Lung (tissue), 12 donors: Measurements from ENCODE around the gene ELF1. TPM values are rescaled to one million over a fixed set of nuclear protein-coding genes. Genes with fewer than 3 reads are reported as not detected.

Experiments used
- ATAC-seq: fragments of 200-7000 bp; cut with Tn5 transposase; one replicate; pipeline ENCODE4 v1.9.1; 2020; ENCODE audit warnings: moderate number of reproducible peaks; ENCODE audit not compliant: insufficient read depth, low FRiP score
- DNase-seq, 3 donors: peaks; one replicate each; pipeline ENCODE4 v3.0.0-alpha.2; 2013 to 2017
- H3K27ac ChIP-seq, 2 donors: one replicate each; pipeline ENCODE4 v1.5.1; 2013; ENCODE audit warnings: mild to moderate bottlenecking in 2 of 2, moderate library complexity in 2 of 2, control low read depth in 1 of 2, inconsistent platforms in 1 of 2, low read depth in 1 of 2, low read length in 1 of 2
- H3K27me3 ChIP-seq, 3 donors: one replicate each; pipeline ENCODE4 v1.5.1; 2013; ENCODE audit warnings: low read length in 2 of 3; ENCODE audit not compliant: control insufficient read depth in 3 of 3, insufficient read depth in 3 of 3
- H3K36me3 ChIP-seq, 4 donors: one replicate each; pipeline ENCODE4 v1.5.1; 2013; ENCODE audit warnings: low read length in 4 of 4, mild to moderate bottlenecking in 1 of 4, moderate library complexity in 1 of 4; ENCODE audit not compliant: control insufficient read depth in 4 of 4, insufficient read depth in 4 of 4
- H3K4me1 ChIP-seq, 5 donors: one replicate each; pipeline ENCODE4 v1.5.1; 2013; ENCODE audit warnings: low read length in 5 of 5, mild to moderate bottlenecking in 2 of 5, moderate library complexity in 1 of 5; ENCODE audit not compliant: control insufficient read depth in 5 of 5, insufficient read depth in 5 of 5
- H3K4me3 ChIP-seq: one replicate; pipeline ENCODE4 v1.5.1; 2013; ENCODE audit warnings: mild to moderate bottlenecking, control low read depth, moderate library complexity
- H3K9ac ChIP-seq, 2 donors: one replicate each; pipeline ENCODE4 v1.5.1; 2013; ENCODE audit warnings: low read length in 2 of 2, control low read depth in 1 of 2; ENCODE audit not compliant: insufficient read depth in 1 of 2
- H3K9me3 ChIP-seq, 4 donors: one replicate each; pipeline ENCODE4 v1.5.1; 2013; ENCODE audit warnings: low read length in 3 of 4, mild to moderate bottlenecking in 1 of 4, moderate library complexity in 1 of 4; ENCODE audit not compliant: control insufficient read depth in 4 of 4, insufficient read depth in 3 of 4
- WGBS, 2 donors: extraction: QIAGEN DNeasy Blood & Tissue Kit; methylation state at CpG; one replicate each; pipeline ENCODE4 v1.1.7; 2013; 5-methylcytosine and 5-hydroxymethylcytosine counted together
- polyA plus RNA-seq, 2 donors: library from polyadenylated mRNA; stranded (reverse); fragments of 200-250 nt; gene quantifications; one replicate each; pipeline ENCODE4 v1.2.1, GENCODE V29; 2013
- total RNA-seq, 2 donors: library from RNA; depleted of rRNA in 1 of 2; stranded (reverse); fragments of >200 nt in 1 of 2; gene quantifications; one replicate each; pipeline ENCODE4 v1.2.1, GENCODE V29; 2014 to 2021
- TF ChIP-seq, protein P1 (sequence below): IDR thresholded peaks from 2 replicates; pipeline ENCODE4 v1.5.1; 2012; ENCODE audit warnings: mild to moderate bottlenecking; ENCODE audit errors: control extremely low read depth, extremely low read depth
- donor health status: control.
- donor health status: control.
- donor health status: Bipolar disorder and iron deficiency.
- donor health status: healthy.
- donor health status: DM: yes; HTN: yes; CAD: no.

Gene ELF1
- total and polyA plus RNA-seq, 4 donors: 10.8 to 107 (median 63.6) TPM

DNA sequence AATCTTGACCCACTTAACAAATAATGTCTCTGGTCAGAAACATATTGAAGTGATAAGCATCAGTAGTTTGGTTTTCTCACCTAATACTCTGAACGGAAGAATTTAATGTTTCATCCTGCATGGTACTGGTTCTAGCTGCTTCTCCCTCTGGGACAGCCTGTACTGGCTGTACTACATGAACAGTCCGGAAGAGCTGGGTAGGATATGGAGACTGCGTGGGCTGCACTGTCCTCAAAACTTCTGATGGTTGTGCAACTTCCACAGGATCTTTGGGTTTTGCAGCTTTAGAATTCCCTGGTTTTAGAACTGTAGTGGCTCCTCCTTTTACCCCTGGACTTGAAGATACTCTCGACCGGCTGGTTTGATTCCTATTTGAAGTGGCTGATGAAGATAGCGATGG, 78.3 kb downstream of the ELF1 start:
- Histone ChIP-seq H3K9me3 (no peaks in the 10 kb centered on the region), H3K27ac (no peak overlapping the region), H3K4me1 (peaks cover 0 to 2% (median 0%) of the 10 kb centered on the region in 5 donors), H3K4me3 (no peak overlapping the region), H3K36me3 (peaks cover 0 to 25% (median 15%) of the 10 kb centered on the region in 4 donors), H3K27me3 (no peaks in the 10 kb centered on the region), H3K9ac (no peak overlapping the region)
- ATAC-seq: no peak
- TF ChIP-seq, protein P1, sequence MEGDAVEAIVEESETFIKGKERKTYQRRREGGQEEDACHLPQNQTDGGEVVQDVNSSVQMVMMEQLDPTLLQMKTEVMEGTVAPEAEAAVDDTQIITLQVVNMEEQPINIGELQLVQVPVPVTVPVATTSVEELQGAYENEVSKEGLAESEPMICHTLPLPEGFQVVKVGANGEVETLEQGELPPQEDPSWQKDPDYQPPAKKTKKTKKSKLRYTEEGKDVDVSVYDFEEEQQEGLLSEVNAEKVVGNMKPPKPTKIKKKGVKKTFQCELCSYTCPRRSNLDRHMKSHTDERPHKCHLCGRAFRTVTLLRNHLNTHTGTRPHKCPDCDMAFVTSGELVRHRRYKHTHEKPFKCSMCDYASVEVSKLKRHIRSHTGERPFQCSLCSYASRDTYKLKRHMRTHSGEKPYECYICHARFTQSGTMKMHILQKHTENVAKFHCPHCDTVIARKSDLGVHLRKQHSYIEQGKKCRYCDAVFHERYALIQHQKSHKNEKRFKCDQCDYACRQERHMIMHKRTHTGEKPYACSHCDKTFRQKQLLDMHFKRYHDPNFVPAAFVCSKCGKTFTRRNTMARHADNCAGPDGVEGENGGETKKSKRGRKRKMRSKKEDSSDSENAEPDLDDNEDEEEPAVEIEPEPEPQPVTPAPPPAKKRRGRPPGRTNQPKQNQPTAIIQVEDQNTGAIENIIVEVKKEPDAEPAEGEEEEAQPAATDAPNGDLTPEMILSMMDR: no peak
- no peak for DNase-seq
- WGBS, 2 donors: 82 to 89% methylated on average over 6 of the region's 6 CpGs

DNA sequence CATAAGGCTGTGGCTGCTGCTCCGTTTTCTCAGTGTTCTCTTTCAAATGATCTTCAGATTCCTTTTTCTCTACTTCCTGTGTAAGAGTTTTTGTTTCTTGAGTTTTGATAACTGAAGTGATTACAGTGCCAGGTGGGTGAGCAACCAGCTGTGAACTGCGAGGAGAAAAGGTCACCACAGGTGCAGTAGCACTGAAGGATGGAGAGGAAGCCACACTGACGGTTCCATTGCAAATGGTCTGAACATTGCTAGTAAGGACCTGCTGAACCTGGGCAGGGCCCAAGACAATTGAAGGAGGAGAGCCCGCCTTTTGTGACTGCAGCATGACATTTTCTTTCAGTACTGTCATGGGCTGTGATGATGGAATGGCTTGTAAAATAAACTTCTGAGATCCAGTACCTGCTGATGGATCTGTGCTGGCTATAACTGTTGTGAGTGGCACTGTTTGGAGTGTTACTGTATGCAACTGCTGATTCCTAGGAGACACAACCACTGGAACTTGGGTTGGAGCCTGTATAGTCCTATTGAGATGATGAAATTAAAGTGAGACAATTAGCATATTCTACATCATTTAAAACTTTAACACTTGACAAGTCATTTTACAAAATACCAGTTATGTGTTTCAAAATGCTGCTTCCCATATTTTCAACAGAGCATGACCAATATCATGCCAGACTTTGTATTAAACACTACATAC, 85.5 kb downstream of the ELF1 start:
- no peak for ATAC-seq
- peaks cover 0 to 28% (median 10%) of the 10 kb centered on the region in 4 donors for H3K36me3 ChIP-seq

DNA sequence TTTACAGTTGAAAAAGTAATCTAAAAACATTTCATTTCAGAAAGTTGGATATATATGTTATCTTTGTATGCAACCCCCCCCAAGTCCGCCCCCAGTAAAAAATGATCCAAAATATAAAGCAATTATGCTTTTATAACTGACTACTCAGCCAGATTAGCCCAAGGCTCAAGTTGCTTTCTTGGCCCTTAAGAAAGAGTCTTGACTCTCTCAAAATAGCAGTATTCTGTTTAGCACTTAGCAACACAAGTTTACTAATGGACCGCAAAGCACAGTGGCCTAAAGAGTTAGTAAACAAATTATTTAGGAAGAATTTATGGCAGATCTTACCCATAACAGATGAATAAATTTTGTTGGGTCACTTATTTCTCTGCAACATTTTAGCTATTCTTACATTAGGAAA, 86.9 kb downstream of the ELF1 start:
- H3K9ac ChIP-seq: no peak overlapping the region
- H3K27me3 ChIP-seq: no peaks in the 10 kb centered on the region
- H3K4me3 ChIP-seq: no peak overlapping the region
- no peaks in the 10 kb centered on the region for H3K9me3 ChIP-seq
- TF ChIP-seq, protein P1: no peak
- ATAC-seq (no peak), DNase-seq (no peak)
- no peak overlapping the region for H3K27ac ChIP-seq
- WGBS, 2 donors: 97% methylated on average over 2 of the region's 2 CpGs
- no peaks in the 10 kb centered on the region for H3K4me1 ChIP-seq
- peaks cover 0 to 24% (median 10%) of the 10 kb centered on the region in 4 donors for H3K36me3 ChIP-seq

More for the DNA sequence above, 85.5 kb downstream of the ELF1 start:
- no peak for DNase-seq
- no peak overlapping the region for H3K27ac ChIP-seq
- no peaks in the 10 kb centered on the region for H3K27me3 ChIP-seq
- no peak overlapping the region for H3K9ac ChIP-seq
- H3K4me1 ChIP-seq: no peaks in the 10 kb centered on the region
- H3K9me3 ChIP-seq: no peaks in the 10 kb centered on the region
- TF ChIP-seq, protein P1: no peak
- no peak overlapping the region for H3K4me3 ChIP-seq
- WGBS, 2 donors: 89 to 95% methylated on average over 4 of the region's 4 CpGs
